ENCODE data around the gene MYCN.

DNA sequence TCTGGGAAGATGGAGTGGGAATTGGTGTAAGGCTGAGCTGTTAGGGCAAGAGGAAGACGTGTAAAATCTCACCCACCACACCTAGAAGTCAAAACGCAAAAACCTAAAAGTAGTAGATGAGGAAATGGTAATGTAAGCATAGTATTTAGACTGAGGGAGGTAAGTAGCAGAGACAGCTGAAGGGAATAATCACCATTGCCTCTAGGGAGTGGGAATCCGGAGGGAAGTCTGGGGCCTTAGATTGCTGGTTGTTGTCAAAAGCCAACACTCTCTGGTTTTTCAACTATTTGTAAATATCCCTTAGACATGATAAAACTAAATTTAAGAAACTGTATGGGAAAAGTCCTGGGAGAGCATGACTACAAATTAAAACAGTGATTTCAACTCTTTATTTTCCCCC lies 28.7 kb upstream of the MYCN start:
- TF ChIP-seq, protein P1, sequence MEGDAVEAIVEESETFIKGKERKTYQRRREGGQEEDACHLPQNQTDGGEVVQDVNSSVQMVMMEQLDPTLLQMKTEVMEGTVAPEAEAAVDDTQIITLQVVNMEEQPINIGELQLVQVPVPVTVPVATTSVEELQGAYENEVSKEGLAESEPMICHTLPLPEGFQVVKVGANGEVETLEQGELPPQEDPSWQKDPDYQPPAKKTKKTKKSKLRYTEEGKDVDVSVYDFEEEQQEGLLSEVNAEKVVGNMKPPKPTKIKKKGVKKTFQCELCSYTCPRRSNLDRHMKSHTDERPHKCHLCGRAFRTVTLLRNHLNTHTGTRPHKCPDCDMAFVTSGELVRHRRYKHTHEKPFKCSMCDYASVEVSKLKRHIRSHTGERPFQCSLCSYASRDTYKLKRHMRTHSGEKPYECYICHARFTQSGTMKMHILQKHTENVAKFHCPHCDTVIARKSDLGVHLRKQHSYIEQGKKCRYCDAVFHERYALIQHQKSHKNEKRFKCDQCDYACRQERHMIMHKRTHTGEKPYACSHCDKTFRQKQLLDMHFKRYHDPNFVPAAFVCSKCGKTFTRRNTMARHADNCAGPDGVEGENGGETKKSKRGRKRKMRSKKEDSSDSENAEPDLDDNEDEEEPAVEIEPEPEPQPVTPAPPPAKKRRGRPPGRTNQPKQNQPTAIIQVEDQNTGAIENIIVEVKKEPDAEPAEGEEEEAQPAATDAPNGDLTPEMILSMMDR (conservative IDR thresholded peaks at IDR 0.05 in 1 of 2, IDR thresholded peaks at IDR 0.05 in 1 of 2; ENCODE audit: low read depth in 1 of 2, low read length in 2 of 2): no peak
- no peak for TF ChIP-seq EZH2 (IDR thresholded peaks at IDR 0.05; ENCODE audit: low read length, missing control alignments)

Measured in fibroblast of lung (primary cell).